KG1 (cell line): ENCODE results near the gene RABL2B.

Source experiments
- DNase-seq: peaks from one replicate; lab custom pipeline; 2025; lab: John Stamatoyannopoulos, UW

RABL2B gene

GRCh38 chr22:50722048-50722701 is 61.3 kb downstream of the RABL2B start:
- DNase-seq: no peak

GRCh38 chr22:50721257-50721844 is 62.1 kb downstream of the RABL2B start:
- DNase-seq: no peak

- no peak for DNase-seq
These were observed 62.9 kb downstream of the RABL2B start for GRCh38 chr22:50720301-50721256.

- no peak for DNase-seq
These were observed 63.6 kb downstream of the RABL2B start for GRCh38 chr22:50719814-50720300.

GRCh38 chr22:50718352-50718709 is 65.1 kb downstream of the RABL2B start:
- no peak for DNase-seq

- no peak for DNase-seq
These were observed 65.6 kb downstream of the RABL2B start for GRCh38 chr22:50717709-50718351.
